HL-60 (cell line): ENCODE data around the gene PTPRB.

Experiments used
- GABPA ChIP-seq: IDR thresholded peaks from 2 replicates; pipeline ENCODE4 v1.6.1; 2012; ENCODE audit warnings: low read depth
- POLR2AphosphoS5 ChIP-seq: IDR thresholded peaks from 2 replicates; pipeline ENCODE4 v1.6.1; 2012; ENCODE audit warnings: low read depth
- SPI1 ChIP-seq: IDR thresholded peaks from 2 replicates; pipeline ENCODE4 v1.6.1; 2012; ENCODE audit warnings: low read depth, mild to moderate bottlenecking, borderline replicate concordance
- TF ChIP-seq, protein P1 (sequence below): IDR thresholded peaks from one replicate; pipeline ENCODE4 v1.5.1; 2011; ENCODE audit warnings: low read length, control low read depth, inconsistent platforms; ENCODE audit not compliant: insufficient read depth
- TF ChIP-seq, protein P2 (sequence below): IDR thresholded peaks from 2 replicates; pipeline ENCODE4 v1.6.1; 2012; ENCODE audit warnings: low read depth; ENCODE audit not compliant: insufficient replicate concordance

DNA sequence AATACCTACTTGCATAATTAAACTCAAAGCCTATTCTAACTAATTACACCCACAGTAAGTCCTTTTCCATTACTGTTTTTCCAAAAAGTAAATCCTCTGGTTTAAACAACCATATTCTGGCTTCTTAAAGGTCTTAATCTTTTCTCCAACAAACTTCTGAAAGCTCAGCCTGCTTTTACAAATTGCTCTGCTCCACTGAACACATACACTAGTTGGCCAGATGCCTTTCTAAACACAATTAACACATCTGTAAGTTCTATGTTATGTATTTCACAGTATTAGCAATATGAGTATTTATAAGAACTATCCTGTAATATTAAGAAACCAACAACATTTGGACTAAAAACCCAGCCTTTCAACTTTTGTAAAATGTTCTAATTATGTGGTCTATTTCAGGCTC is 30.1 kb downstream of the PTPRB start:
- TF ChIP-seq, protein P1, sequence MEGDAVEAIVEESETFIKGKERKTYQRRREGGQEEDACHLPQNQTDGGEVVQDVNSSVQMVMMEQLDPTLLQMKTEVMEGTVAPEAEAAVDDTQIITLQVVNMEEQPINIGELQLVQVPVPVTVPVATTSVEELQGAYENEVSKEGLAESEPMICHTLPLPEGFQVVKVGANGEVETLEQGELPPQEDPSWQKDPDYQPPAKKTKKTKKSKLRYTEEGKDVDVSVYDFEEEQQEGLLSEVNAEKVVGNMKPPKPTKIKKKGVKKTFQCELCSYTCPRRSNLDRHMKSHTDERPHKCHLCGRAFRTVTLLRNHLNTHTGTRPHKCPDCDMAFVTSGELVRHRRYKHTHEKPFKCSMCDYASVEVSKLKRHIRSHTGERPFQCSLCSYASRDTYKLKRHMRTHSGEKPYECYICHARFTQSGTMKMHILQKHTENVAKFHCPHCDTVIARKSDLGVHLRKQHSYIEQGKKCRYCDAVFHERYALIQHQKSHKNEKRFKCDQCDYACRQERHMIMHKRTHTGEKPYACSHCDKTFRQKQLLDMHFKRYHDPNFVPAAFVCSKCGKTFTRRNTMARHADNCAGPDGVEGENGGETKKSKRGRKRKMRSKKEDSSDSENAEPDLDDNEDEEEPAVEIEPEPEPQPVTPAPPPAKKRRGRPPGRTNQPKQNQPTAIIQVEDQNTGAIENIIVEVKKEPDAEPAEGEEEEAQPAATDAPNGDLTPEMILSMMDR, result no peak
- TF ChIP-seq GABPA (no peak), SPI1 (no peak), POLR2AphosphoS5 (no peak)
- TF ChIP-seq, protein P2, sequence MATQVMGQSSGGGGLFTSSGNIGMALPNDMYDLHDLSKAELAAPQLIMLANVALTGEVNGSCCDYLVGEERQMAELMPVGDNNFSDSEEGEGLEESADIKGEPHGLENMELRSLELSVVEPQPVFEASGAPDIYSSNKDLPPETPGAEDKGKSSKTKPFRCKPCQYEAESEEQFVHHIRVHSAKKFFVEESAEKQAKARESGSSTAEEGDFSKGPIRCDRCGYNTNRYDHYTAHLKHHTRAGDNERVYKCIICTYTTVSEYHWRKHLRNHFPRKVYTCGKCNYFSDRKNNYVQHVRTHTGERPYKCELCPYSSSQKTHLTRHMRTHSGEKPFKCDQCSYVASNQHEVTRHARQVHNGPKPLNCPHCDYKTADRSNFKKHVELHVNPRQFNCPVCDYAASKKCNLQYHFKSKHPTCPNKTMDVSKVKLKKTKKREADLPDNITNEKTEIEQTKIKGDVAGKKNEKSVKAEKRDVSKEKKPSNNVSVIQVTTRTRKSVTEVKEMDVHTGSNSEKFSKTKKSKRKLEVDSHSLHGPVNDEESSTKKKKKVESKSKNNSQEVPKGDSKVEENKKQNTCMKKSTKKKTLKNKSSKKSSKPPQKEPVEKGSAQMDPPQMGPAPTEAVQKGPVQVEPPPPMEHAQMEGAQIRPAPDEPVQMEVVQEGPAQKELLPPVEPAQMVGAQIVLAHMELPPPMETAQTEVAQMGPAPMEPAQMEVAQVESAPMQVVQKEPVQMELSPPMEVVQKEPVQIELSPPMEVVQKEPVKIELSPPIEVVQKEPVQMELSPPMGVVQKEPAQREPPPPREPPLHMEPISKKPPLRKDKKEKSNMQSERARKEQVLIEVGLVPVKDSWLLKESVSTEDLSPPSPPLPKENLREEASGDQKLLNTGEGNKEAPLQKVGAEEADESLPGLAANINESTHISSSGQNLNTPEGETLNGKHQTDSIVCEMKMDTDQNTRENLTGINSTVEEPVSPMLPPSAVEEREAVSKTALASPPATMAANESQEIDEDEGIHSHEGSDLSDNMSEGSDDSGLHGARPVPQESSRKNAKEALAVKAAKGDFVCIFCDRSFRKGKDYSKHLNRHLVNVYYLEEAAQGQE, result no peak
